CD8-positive, alpha-beta memory T cell (primary cell): Measurements from ENCODE around the gene TMA7B. TPM values are rescaled to one million over a fixed set of nuclear protein-coding genes. Genes with fewer than 3 reads are reported as not detected.

Source experiments
- CTCF ChIA-PET: fragments of 350-600 bp; sonication (Branson Sonifier 250); formaldehyde crosslinking; loops from one replicate; lab custom pipeline; 2021; ENCODE audit warnings: antibody characterized with exemption; lab: Charles Lee
- POLR2A ChIA-PET: fragments of 350-600 bp; sonication (Branson Sonifier 250); formaldehyde crosslinking; loops from one replicate; lab custom pipeline; 2021; ENCODE audit warnings: antibody characterized with exemption; lab: Charles Lee
- DNase-seq, 5 donors: peaks; one replicate each; pipeline versions ENCODE4 v3.0.0 to v3.0.0-alpha.2; 2020 to 2022; ENCODE audit warnings: mixed read lengths in 1 of 5
- H3K27ac ChIP-seq: one replicate; pipeline ENCODE4 v1.7.0; 2013; ENCODE audit warnings: low read depth, mild to moderate bottlenecking, low read length, moderate library complexity
- H3K27me3 ChIP-seq: 2 replicates; pipeline ENCODE4 v1.7.0; 2013; ENCODE audit warnings: low read length, mild to moderate bottlenecking; ENCODE audit not compliant: insufficient read depth, poor library complexity, severe bottlenecking
- H3K36me3 ChIP-seq: 2 replicates; pipeline ENCODE4 v1.7.0; 2013; ENCODE audit warnings: mild to moderate bottlenecking, low read length, moderate library complexity; ENCODE audit not compliant: insufficient read depth
- H3K4me1 ChIP-seq: 2 replicates; pipeline ENCODE4 v1.7.0; 2013; ENCODE audit warnings: mild to moderate bottlenecking, low read length, moderate library complexity; ENCODE audit not compliant: insufficient read depth
- H3K4me3 ChIP-seq: 2 replicates; pipeline ENCODE4 v1.7.0; 2013; ENCODE audit warnings: mild to moderate bottlenecking, low read length
- H3K9me3 ChIP-seq: 2 replicates; pipeline ENCODE4 v1.7.0; 2013; ENCODE audit warnings: mild to moderate bottlenecking, low read length
- H3K27ac Mint-ChIP-seq, 8 donors: one replicate each; pipeline ENCODE4 v1.8.0; 2020 to 2021; ENCODE audit warnings: mixed read lengths in 8 of 8, mild to moderate bottlenecking in 6 of 8, inconsistent platforms in 3 of 8, moderate library complexity in 3 of 8
- H3K27me3 Mint-ChIP-seq, 2 donors: one replicate each; pipeline ENCODE4 v1.8.0; 2020 to 2021; ENCODE audit warnings: mixed read lengths in 2 of 2, mild to moderate bottlenecking in 1 of 2, moderate library complexity in 1 of 2
- H3K36me3 Mint-ChIP-seq, 3 donors: one replicate each; pipeline ENCODE4 v1.8.0; 2020 to 2021; ENCODE audit warnings: mixed read lengths in 3 of 3, inconsistent platforms in 1 of 3, mild to moderate bottlenecking in 1 of 3
- H3K4me1 Mint-ChIP-seq, 3 donors: one replicate each; pipeline ENCODE4 v1.8.0; 2020 to 2021; ENCODE audit warnings: mixed read lengths in 3 of 3, inconsistent platforms in 1 of 3, mild to moderate bottlenecking in 1 of 3
- H3K4me3 Mint-ChIP-seq, 7 donors: one replicate each; pipeline ENCODE4 v1.8.0; 2020 to 2021; ENCODE audit warnings: mixed read lengths in 7 of 7, mild to moderate bottlenecking in 6 of 7, moderate library complexity in 4 of 7, inconsistent platforms in 2 of 7
- H3K9me3 Mint-ChIP-seq, 5 donors: one replicate each; pipeline ENCODE4 v1.8.0; 2020 to 2022; ENCODE audit warnings: mixed read lengths in 5 of 5, mild to moderate bottlenecking in 3 of 5, moderate library complexity in 2 of 5, inconsistent platforms in 1 of 5
- polyA plus RNA-seq: library from polyadenylated mRNA; unstranded; fragments of 300-500 nt; fragmentation: Illumina TruSeq; gene quantifications from one replicate; pipeline ENCODE4 v1.2.3, GENCODE V29; 2021
- total RNA-seq, 2 experiments: library from RNA; stranded (reverse); gene quantifications; one replicate each; pipeline ENCODE4 v1.2.3, GENCODE V29; 2021

Gene TMA7B
- total and polyA plus RNA-seq, 3 experiments from 2014 or later = 1.4 to 3.0 (median 2.0) TPM

GRCh38 chr22:39932918-39933649, 27.1 kb upstream of the TMA7B start:
- Mint-ChIP-seq H3K36me3 (peaks cover 0 to 18% (median 8%) of the 10 kb centered on the region in 3 donors), H3K27me3 (no peaks in the 10 kb centered on the region), H3K4me1 (peaks cover 55% of the 10 kb centered on the region in 3 donors), H3K27ac (peak overlapping the region in 7 of 8 donors; percentile 76 to 98 (median 92)), H3K9me3 (no peaks in the 10 kb centered on the region), H3K4me3 (peak overlapping the region in 6 of 7 donors; percentile 74 to 85 (median 81))
- peak; percentile 46 to 76 (median 67) for DNase-seq
- ChIA-PET POLR2A (interaction anchor here (0.6 to 2.2 kb wide), 16 partner anchors 8 to 350 kb away, joined by 3 to 9 read pairs (median 3); partner anchors contain the start of gene FAM83F), CTCF (interaction anchor here (1.1 to 2.9 kb wide), 11 partner anchors 10 to 415 kb away, joined by 3 to 35 read pairs (median 10); no protein-coding TSS in a partner anchor)
- Histone ChIP-seq H3K27me3 (no peaks in the 10 kb centered on the region), H3K36me3 (no peaks in the 10 kb centered on the region), H3K9me3 (no peaks in the 10 kb centered on the region), H3K4me3 (peak overlapping the region; percentile 30), H3K4me1 (peaks cover 98% of the 10 kb centered on the region), H3K27ac (no peak overlapping the region)

GRCh38 chr22:39933741-39934140, 26.5 kb upstream of the TMA7B start:
- no peak overlapping the region for H3K27ac ChIP-seq
- DNase-seq = no peak
- H3K4me1 Mint-ChIP-seq = peaks cover 61 to 62% (median 62%) of the 10 kb centered on the region in 3 donors
- H3K9me3 ChIP-seq = no peaks in the 10 kb centered on the region
- ChIA-PET CTCF (interaction anchor here (0.7 to 2.9 kb wide), 9 partner anchors 9 to 400 kb away, joined by 3 to 35 read pairs (median 13); no protein-coding TSS in a partner anchor), POLR2A (interaction anchor here (0.5 to 2.2 kb wide), 14 partner anchors 9 to 468 kb away, joined by 3 to 9 read pairs (median 3); partner anchors contain the start of gene FAM83F)
- peak overlapping the region in 6 of 7 donors; percentile 48 to 85 (median 78) for H3K4me3 Mint-ChIP-seq
- H3K27me3 Mint-ChIP-seq = no peaks in the 10 kb centered on the region
- H3K27ac Mint-ChIP-seq = peak overlapping the region in 7 of 8 donors; percentile 76 to 98 (median 92)
- H3K27me3 ChIP-seq = no peaks in the 10 kb centered on the region
- peaks cover 98% of the 10 kb centered on the region for H3K4me1 ChIP-seq
- no peaks in the 10 kb centered on the region for H3K36me3 ChIP-seq
- H3K9me3 Mint-ChIP-seq = no peaks in the 10 kb centered on the region
- H3K36me3 Mint-ChIP-seq = peaks cover 0 to 15% (median 8%) of the 10 kb centered on the region in 3 donors
- peak overlapping the region; percentile 30 for H3K4me3 ChIP-seq

GRCh38 chr22:39935116-39935515, 25.1 kb upstream of the TMA7B start:
- Histone ChIP-seq H3K27ac (no peak overlapping the region), H3K4me1 (peaks cover 97% of the 10 kb centered on the region)
- peaks cover 0 to 17% (median 8%) of the 10 kb centered on the region in 3 donors for H3K36me3 Mint-ChIP-seq

GRCh38 chr22:39935612-39936011, 24.6 kb upstream of the TMA7B start:
- Histone ChIP-seq H3K4me3 (peak overlapping the region; percentile 43), H3K4me1 (peaks cover 97% of the 10 kb centered on the region), H3K9me3 (no peaks in the 10 kb centered on the region), H3K27ac (peak overlapping the region; percentile 21), H3K27me3 (no peaks in the 10 kb centered on the region), H3K36me3 (no peaks in the 10 kb centered on the region)
- Mint-ChIP-seq H3K9me3 (no peaks in the 10 kb centered on the region), H3K27ac (peak overlapping the region in 7 of 8 donors; percentile 87 to 96 (median 92)), H3K4me3 (peak overlapping the region; percentile 48 to 83 (median 78)), H3K36me3 (peaks cover 0 to 19% (median 8%) of the 10 kb centered on the region in 3 donors), H3K27me3 (no peaks in the 10 kb centered on the region), H3K4me1 (peaks cover 76 to 78% (median 78%) of the 10 kb centered on the region in 3 donors)
- ChIA-PET CTCF (interaction anchor here (0.8 to 1.7 kb wide), 8 partner anchors 10 to 44 kb away, joined by 3 to 6 read pairs (median 5); no protein-coding TSS in a partner anchor), POLR2A (interaction anchor here (0.5 to 1.1 kb wide), 3 partner anchors 10 to 42 kb away, joined by 3 read pairs; no protein-coding TSS in a partner anchor)
- no peak for DNase-seq

More at GRCh38 chr22:39935116-39935515, 25.1 kb upstream of the TMA7B start:
- H3K9me3 ChIP-seq = no peaks in the 10 kb centered on the region
- CTCF ChIA-PET = interaction anchor here (0.8 to 1.7 kb wide), 9 partner anchors 9 to 43 kb away, joined by 3 to 6 read pairs (median 5); no protein-coding TSS in a partner anchor
- H3K4me3 Mint-ChIP-seq = peak overlapping the region; percentile 48 to 85 (median 80)
- H3K36me3 ChIP-seq = no peaks in the 10 kb centered on the region
- POLR2A ChIA-PET = interaction anchor here (0.5 to 1.1 kb wide), 3 partner anchors 9 to 41 kb away, joined by 3 read pairs; no protein-coding TSS in a partner anchor
- peak overlapping the region in 7 of 8 donors; percentile 76 to 94 (median 91) for H3K27ac Mint-ChIP-seq
- peak overlapping the region; percentile 43 for H3K4me3 ChIP-seq
- DNase-seq = no peak
- H3K27me3 ChIP-seq = no peaks in the 10 kb centered on the region
- H3K9me3 Mint-ChIP-seq = no peaks in the 10 kb centered on the region
- peaks cover 71 to 73% (median 73%) of the 10 kb centered on the region in 3 donors for H3K4me1 Mint-ChIP-seq
- no peaks in the 10 kb centered on the region for H3K27me3 Mint-ChIP-seq

DNA sequence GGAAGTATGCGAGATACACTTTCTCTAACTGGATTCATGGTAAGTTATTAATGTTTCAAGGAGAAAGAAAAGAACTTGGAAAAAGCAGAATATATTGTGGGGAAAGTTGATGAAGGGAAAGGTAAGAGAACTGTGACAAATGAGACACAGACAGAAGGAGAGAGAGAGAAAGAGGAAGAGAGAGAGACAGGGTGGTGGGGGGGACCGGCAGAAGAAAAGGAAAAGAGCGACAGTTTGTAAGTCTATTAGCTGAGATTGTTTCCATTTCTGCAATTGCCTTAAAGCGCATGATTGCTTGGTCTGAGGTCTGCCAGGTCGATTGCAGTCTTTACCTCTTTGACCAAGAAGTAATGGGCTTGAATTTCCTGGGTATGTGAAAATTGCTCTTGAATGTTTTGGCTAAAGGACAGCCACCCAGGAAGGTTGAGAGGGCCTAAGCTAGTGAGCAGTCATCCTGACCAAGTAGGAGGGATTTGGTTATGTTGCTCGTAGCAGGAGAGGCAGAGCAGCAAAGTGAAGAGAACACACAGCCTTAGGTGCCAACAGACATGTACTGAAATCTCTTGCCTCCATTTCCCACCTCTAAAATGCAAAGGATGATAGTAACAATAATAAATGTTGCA, 23.6 kb upstream of the TMA7B start:
- H3K27ac ChIP-seq = peak overlapping the region; percentile 21
- Mint-ChIP-seq H3K27me3 (no peaks in the 10 kb centered on the region), H3K4me1 (peaks cover 86 to 88% (median 88%) of the 10 kb centered on the region in 3 donors), H3K36me3 (peaks cover 0 to 24% (median 8%) of the 10 kb centered on the region in 3 donors), H3K4me3 (peak overlapping the region; percentile 48 to 82 (median 78)), H3K9me3 (no peaks in the 10 kb centered on the region), H3K27ac (peak overlapping the region in 7 of 8 donors; percentile 87 to 96 (median 92))
- CTCF ChIA-PET = interaction anchor here (0.7 to 1.3 kb wide), 5 partner anchors 9 to 31 kb away, joined by 3 to 4 read pairs (median 3); no protein-coding TSS in a partner anchor
- no peaks in the 10 kb centered on the region for H3K9me3 ChIP-seq
- no peaks in the 10 kb centered on the region for H3K27me3 ChIP-seq
- POLR2A ChIA-PET = interaction anchor here (0.5 to 1.7 kb wide), 2 partner anchors 10 to 15 kb away, joined by 3 to 9 read pairs; no protein-coding TSS in a partner anchor
- DNase-seq = no peak
- H3K36me3 ChIP-seq = no peaks in the 10 kb centered on the region
- peaks cover 97% of the 10 kb centered on the region for H3K4me1 ChIP-seq
- peak overlapping the region; percentile 43 for H3K4me3 ChIP-seq

DNA sequence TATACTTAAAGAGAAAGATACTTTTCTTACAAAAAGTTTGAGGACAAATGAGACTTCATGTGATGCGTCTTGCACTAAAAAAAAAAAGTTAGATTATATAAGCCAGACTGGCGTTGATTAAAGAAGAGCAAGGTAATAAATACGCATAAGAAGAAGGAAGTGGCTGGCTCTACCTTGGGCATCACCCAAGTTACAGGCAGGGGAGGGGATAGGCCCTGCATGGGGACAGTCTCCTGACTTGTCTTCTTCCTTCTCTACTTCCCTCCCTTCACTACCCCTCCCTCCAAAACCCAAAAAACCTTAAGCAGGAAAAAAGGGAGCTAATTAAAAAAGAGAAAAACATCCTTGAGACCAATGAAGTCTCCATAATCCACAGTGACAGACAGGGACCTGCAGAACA, 22.3 kb upstream of the TMA7B start:
- H3K36me3 Mint-ChIP-seq = peaks cover 0 to 30% (median 8%) of the 10 kb centered on the region in 3 donors
- POLR2A ChIA-PET = interaction anchor here (0.8 to 1.7 kb wide), 4 partner anchors 9 to 38 kb away, joined by 3 to 9 read pairs (median 3); no protein-coding TSS in a partner anchor
- peaks cover 97% of the 10 kb centered on the region for H3K4me1 ChIP-seq
- H3K9me3 ChIP-seq = no peaks in the 10 kb centered on the region
- peaks cover 95 to 98% (median 98%) of the 10 kb centered on the region in 3 donors for H3K4me1 Mint-ChIP-seq
- H3K27me3 ChIP-seq = no peaks in the 10 kb centered on the region
- H3K9me3 Mint-ChIP-seq = no peaks in the 10 kb centered on the region
- peak in 2 of 5 donors; percentile 54 to 80 for DNase-seq
- H3K27ac ChIP-seq = peak overlapping the region; percentile 29
- H3K27me3 Mint-ChIP-seq = no peaks in the 10 kb centered on the region
- peak overlapping the region; percentile 43 for H3K4me3 ChIP-seq
- peak overlapping the region; percentile 49 to 82 (median 76) for H3K4me3 Mint-ChIP-seq
- peak overlapping the region in 7 of 8 donors; percentile 87 to 94 (median 91) for H3K27ac Mint-ChIP-seq
- H3K36me3 ChIP-seq = no peaks in the 10 kb centered on the region
- CTCF ChIA-PET = interaction anchor here (1.0 to 2.3 kb wide), 4 partner anchors 12 to 403 kb away, joined by 3 to 12 read pairs (median 3); no protein-coding TSS in a partner anchor
